ENCODE data around the gene COQ9.

The COQ9 gene

DNA sequence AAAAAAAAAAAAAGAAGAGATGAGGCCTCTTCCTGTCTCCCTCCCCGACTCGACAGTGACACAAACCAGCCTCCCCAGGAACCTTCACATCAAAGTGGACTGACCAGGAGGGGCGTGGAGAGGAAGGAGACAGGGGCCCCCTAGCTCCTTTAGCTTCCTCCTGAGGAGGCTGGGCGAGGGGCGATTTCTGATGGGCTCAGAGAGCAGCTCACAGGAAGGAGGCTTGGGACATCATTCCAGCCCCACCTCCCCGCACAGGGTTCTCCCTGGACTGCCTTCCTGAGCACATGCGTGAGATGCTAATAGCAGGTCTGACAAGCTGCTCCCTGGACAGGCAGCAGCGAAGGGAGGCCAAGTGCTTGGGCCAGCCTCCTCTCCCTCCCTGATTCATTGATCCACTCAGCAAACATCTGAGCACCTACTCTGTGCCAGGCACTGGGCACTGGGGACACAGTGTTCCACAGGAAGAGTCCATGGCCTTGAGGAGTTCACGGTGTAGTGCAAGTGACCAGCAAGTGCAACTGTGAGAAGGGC lies 53.4 kb downstream of the COQ9 start:
- TF ChIP-seq ARNTL (CRISPR knock-in tag; IDR thresholded peaks at IDR 0.05; ENCODE audit: borderline replicate concordance, low read depth) = no peak
- TF ChIP-seq ISL1 (CRISPR knock-in tag; IDR thresholded peaks at IDR 0.05) = no peak
- no peak for TF ChIP-seq TCF4 (CRISPR knock-in tag; IDR thresholded peaks at IDR 0.05; ENCODE audit: borderline replicate concordance)
- TF ChIP-seq PATZ1 (CRISPR knock-in tag; IDR thresholded peaks at IDR 0.05; ENCODE audit: borderline replicate concordance) = no peak
- TF ChIP-seq ZFP3 (CRISPR knock-in tag; IDR thresholded peaks at IDR 0.05) = no peak
- ATAC-seq = peak; percentile 53

DNA sequence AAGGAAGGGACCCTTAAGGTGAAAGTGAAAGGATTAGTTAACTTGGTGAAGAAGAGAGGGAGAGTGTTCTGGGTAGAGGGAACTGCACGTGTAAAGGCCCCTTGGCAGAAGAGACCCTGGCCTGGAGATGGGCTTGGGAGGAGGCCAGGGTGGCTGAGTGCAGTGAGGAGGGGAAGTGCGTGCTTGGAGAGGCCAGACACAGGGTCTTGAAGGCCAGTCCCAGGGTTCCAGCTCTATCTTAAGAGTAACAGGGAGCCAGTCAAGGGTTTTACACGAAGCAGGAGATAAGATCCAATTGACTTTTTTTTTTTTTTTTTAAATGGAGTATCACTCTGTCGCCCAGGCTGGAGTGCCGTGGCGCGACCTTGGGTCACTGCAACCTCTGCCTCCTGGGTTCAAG lies 54.2 kb downstream of the COQ9 start:
- no peak for ATAC-seq
- TF ChIP-seq ZFP30 (CRISPR knock-in tag; IDR thresholded peaks at IDR 0.05) (no peak), SNAI2 (CRISPR knock-in tag; IDR thresholded peaks at IDR 0.05) (no peak), ZC3H10 (CRISPR knock-in tag; IDR thresholded peaks at IDR 0.05) (no peak), CREB5 (CRISPR knock-in tag; IDR thresholded peaks at IDR 0.05; ENCODE audit: low read depth) (no peak), CSRNP3 (CRISPR knock-in tag; IDR thresholded peaks at IDR 0.05) (no peak), ISL1 (CRISPR knock-in tag; IDR thresholded peaks at IDR 0.05) (no peak), PPARA (CRISPR knock-in tag; IDR thresholded peaks at IDR 0.05; ENCODE audit: borderline replicate concordance) (no peak), ZNF565 (CRISPR knock-in tag; conservative IDR thresholded peaks at IDR 0.05; ENCODE audit: low read depth) (no peak), TSHZ2 (CRISPR knock-in tag; IDR thresholded peaks at IDR 0.05) (no peak), GLIS3 (CRISPR knock-in tag; IDR thresholded peaks at IDR 0.05) (no peak), ESRRG (CRISPR knock-in tag; IDR thresholded peaks at IDR 0.05) (no peak), TOX (CRISPR knock-in tag; IDR thresholded peaks at IDR 0.05; ENCODE audit: borderline replicate concordance) (no peak), TCF4 (CRISPR knock-in tag; IDR thresholded peaks at IDR 0.05; ENCODE audit: borderline replicate concordance) (no peak), CSDC2 (CRISPR knock-in tag; IDR thresholded peaks at IDR 0.05) (no peak)

GRCh38 chr16:57502048-57502775 lies 54.9 kb downstream of the COQ9 start:
- TF ChIP-seq ARNTL (CRISPR knock-in tag; IDR thresholded peaks at IDR 0.05; ENCODE audit: borderline replicate concordance, low read depth) = no peak
- TF ChIP-seq ZNF70 (CRISPR knock-in tag; IDR thresholded peaks at IDR 0.05) = no peak
- TF ChIP-seq PPARA (CRISPR knock-in tag; IDR thresholded peaks at IDR 0.05; ENCODE audit: borderline replicate concordance) = no peak
- no peak for TF ChIP-seq CSRNP3 (CRISPR knock-in tag; IDR thresholded peaks at IDR 0.05)
- TF ChIP-seq TSHZ2 (CRISPR knock-in tag; IDR thresholded peaks at IDR 0.05) = no peak
- TF ChIP-seq GLIS3 (CRISPR knock-in tag; IDR thresholded peaks at IDR 0.05) = no peak
- TF ChIP-seq BACH2 (CRISPR knock-in tag; IDR thresholded peaks at IDR 0.05; ENCODE audit: borderline replicate concordance) = no peak
- TF ChIP-seq ESRRG (CRISPR knock-in tag; IDR thresholded peaks at IDR 0.05) = no peak
- TF ChIP-seq OSR1 (CRISPR knock-in tag; IDR thresholded peaks at IDR 0.05) = no peak

More at GRCh38 chr16:57502048-57502775, 54.9 kb downstream of the COQ9 start:
- ATAC-seq = no peak

All from SK-N-SH treated with all-trans-retinoic acid at 6 μM for 48 hours (cell line).